Kidney (tissue), 14 donors: Measurements from ENCODE around the gene MICB. TPM values are rescaled to one million over a fixed set of nuclear protein-coding genes. Genes with fewer than 3 reads are reported as not detected.

Experiments
- DNase-seq, 5 donors: peaks; one replicate each; pipeline ENCODE4 v3.0.0-alpha.2; 2013 to 2020
- FAIRE-seq: peaks from 2 replicates; lab custom pipeline; 2012; peaks lifted over from hg19 to GRCh38; lab: Jason Lieb, UNC
- H3K27ac ChIP-seq, 2 donors: one replicate each; pipeline ENCODE4 v1.7.0; 2013; ENCODE audit warnings: low read depth in 2 of 2, low read length in 2 of 2, inconsistent platforms in 1 of 2
- H3K27me3 ChIP-seq: one replicate; pipeline ENCODE4 v1.7.1; 2013; ENCODE audit warnings: low read length, inconsistent platforms; ENCODE audit not compliant: control insufficient read depth, insufficient read depth
- H3K36me3 ChIP-seq, 3 donors: one replicate each; pipeline versions ENCODE4 v1.7.0 to v1.7.1; 2013; ENCODE audit warnings: low read length in 3 of 3, control low read depth in 1 of 3, inconsistent platforms in 1 of 3; ENCODE audit not compliant: insufficient read depth in 3 of 3, control insufficient read depth in 2 of 3
- H3K4me1 ChIP-seq, 3 donors: one replicate each; pipeline versions ENCODE4 v1.7.0 to v1.7.1; 2013; ENCODE audit warnings: low read length in 3 of 3, inconsistent platforms in 1 of 3, low read depth in 1 of 3; ENCODE audit not compliant: control insufficient read depth in 2 of 3, insufficient read depth in 2 of 3
- H3K4me3 ChIP-seq, 3 donors: one replicate each; pipeline versions ENCODE4 v1.7.0 to v1.8.1; 2013; ENCODE audit warnings: low read length in 3 of 3, control low read depth in 1 of 3, inconsistent platforms in 1 of 3
- H3K9ac ChIP-seq, 3 donors: one replicate each; pipeline versions ENCODE4 v1.7.0 to v1.7.1; 2013; ENCODE audit warnings: low read length in 3 of 3, control low read depth in 1 of 3, inconsistent platforms in 1 of 3
- H3K9me3 ChIP-seq, 3 donors: one replicate each; pipeline versions ENCODE4 v1.7.0 to v1.7.1; 2013; ENCODE audit warnings: low read length in 3 of 3, control low read depth in 1 of 3, inconsistent platforms in 1 of 3; ENCODE audit not compliant: control insufficient read depth in 2 of 3, insufficient read depth in 1 of 3
- intact Hi-C: fragments of 100-400 bp; cut with DNase I; formaldehyde crosslinking; loops from one replicate; pipeline ENCODE4 v1.11.1; 2022
- polyA plus RNA-seq: library from polyadenylated mRNA; stranded (reverse); fragments of 350-450 nt; fragmentation: Illumina TruSeq; extraction: RNeasy Lipid Tissue Mini Kit (QIAGEN cat#74804); gene quantifications from one replicate; pipeline ENCODE4 v1.2.3, GENCODE V29; 2014; ENCODE audit warnings: low read depth, low replicate concordance; ENCODE audit not compliant: insufficient read depth
- total RNA-seq: library from RNA; stranded (reverse); fragmentation: NEBNext Ultra II Directional; extraction: Animal tissue kit (Norgen Biotek cat#: 25700); gene quantifications from one replicate; pipeline ENCODE4 v1.2.1, GENCODE V29; 2021
- TF ChIP-seq, protein P1 (sequence below): IDR thresholded peaks from 3 replicates; pipeline ENCODE4 v1.5.1; 2012; ENCODE audit warnings: mild to moderate bottlenecking, moderate library complexity, borderline replicate concordance; ENCODE audit not compliant: insufficient read depth; ENCODE audit errors: extremely low read depth
- donor health status: control.
- donor health status: control.
- donor health status: control.
- donor health status: control.
- donor health status: control.
- donor health status: DM: yes; HTN: yes; CAD: no.
- donor health status: Normal renal cell carcinoma (clear cell type).

Gene MICB
- total and polyA plus RNA-seq, 2 donors from 2014 or later, result 1.5 to 5.7 TPM

GRCh38 chr6:31477521-31477920, 20.4 kb upstream of the MICB start:
- intact Hi-C loops, result no loop called here
- Histone ChIP-seq H3K27me3 (no peaks in the 10 kb centered on the region), H3K9ac (no peak overlapping the region), H3K4me3 (no peak overlapping the region), H3K27ac (no peak overlapping the region), H3K4me1 (peaks cover 0 to 3% (median 0%) of the 10 kb centered on the region in 3 donors), H3K9me3 (no peaks in the 10 kb centered on the region), H3K36me3 (no peaks in the 10 kb centered on the region)
- FAIRE-seq (no peak), DNase-seq (no peak)
- TF ChIP-seq, protein P1, sequence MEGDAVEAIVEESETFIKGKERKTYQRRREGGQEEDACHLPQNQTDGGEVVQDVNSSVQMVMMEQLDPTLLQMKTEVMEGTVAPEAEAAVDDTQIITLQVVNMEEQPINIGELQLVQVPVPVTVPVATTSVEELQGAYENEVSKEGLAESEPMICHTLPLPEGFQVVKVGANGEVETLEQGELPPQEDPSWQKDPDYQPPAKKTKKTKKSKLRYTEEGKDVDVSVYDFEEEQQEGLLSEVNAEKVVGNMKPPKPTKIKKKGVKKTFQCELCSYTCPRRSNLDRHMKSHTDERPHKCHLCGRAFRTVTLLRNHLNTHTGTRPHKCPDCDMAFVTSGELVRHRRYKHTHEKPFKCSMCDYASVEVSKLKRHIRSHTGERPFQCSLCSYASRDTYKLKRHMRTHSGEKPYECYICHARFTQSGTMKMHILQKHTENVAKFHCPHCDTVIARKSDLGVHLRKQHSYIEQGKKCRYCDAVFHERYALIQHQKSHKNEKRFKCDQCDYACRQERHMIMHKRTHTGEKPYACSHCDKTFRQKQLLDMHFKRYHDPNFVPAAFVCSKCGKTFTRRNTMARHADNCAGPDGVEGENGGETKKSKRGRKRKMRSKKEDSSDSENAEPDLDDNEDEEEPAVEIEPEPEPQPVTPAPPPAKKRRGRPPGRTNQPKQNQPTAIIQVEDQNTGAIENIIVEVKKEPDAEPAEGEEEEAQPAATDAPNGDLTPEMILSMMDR, result no peak

DNA sequence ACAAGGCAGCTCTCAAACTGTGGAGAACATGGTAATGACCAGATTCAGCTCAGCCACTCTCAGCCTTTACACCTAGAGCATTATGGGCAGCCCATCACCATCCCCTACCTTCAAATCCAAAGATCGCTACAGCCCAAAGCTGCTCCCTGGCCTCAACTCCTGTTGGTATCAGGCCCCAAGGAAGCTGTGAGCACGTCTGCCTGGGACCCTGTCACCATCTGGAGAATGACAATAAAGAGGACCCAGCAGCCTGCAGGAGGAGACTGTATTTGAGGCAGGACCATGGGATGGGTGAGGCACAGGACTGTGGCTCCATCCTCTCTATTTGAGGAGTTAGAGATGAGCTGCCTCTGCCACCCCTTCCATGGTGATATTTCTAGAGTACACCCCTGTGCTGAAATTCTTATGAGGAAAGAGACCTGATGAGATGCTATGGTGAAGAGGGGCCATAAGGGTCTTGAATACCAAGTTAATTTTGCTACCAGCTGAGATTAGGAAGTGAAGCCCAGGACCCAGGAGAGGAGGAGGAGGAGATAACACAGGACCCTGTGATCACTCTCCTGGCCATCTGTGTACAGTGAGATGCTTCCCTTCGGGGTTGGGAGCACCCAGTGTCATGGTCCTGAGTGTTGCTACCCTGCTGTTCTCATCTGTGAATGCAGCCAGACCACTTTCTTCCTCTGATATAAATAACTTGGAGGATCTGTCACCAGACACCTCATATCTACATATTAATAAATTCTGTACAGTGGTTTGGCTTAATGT, 19.6 kb upstream of the MICB start:
- TF ChIP-seq, protein P1, result no peak
- H3K27ac ChIP-seq, result no peak overlapping the region
- no peak for FAIRE-seq
- no peak overlapping the region for H3K9ac ChIP-seq
- H3K36me3 ChIP-seq, result no peaks in the 10 kb centered on the region
- intact Hi-C loops, result no loop called here
- H3K27me3 ChIP-seq, result no peaks in the 10 kb centered on the region
- H3K4me1 ChIP-seq, result peaks cover 0 to 3% (median 0%) of the 10 kb centered on the region in 3 donors
- DNase-seq, result no peak
- H3K4me3 ChIP-seq, result no peak overlapping the region
- no peaks in the 10 kb centered on the region for H3K9me3 ChIP-seq

DNA sequence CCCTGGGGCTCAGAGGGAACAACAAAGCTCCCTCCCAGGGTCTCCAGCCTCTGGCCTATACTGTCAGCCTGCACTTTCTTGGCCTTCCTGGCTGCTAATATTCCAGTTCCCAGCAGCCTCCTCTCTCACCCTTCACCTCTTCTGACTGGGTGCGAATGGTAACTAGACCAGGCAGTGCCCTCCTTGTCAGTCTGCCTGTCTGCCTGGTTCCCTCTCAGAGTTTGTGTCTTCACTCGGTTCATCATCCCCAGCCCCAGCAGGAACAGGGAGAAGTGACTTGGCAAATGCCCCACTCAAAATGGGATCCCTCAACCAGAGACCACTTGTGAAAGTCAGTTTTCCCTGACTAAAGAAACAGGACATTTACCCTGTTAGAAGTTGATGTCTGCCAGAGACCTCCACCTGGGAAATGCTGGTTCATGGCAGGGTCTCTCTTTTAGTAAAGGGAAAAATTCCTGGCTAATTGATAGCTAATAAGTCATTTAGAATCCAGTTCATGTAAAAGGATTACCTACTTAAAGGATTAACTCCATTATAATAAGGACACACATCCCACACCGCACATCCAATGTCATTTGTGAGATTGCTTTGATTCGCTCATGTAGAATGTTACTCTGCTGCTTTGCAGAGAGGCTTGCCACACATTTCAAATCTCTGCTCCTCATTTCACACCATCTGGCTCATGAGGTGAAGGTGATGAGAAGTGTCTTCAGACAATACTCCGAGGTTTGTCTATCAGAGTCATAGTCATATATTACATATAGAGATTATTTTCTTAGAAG, 18.6 kb upstream of the MICB start:
- no peak for FAIRE-seq

More for the DNA sequence above, 18.6 kb upstream of the MICB start:
- no peak overlapping the region for H3K4me3 ChIP-seq
- H3K9ac ChIP-seq, result no peak overlapping the region
- H3K9me3 ChIP-seq, result no peaks in the 10 kb centered on the region
- TF ChIP-seq, protein P1, result no peak
- H3K36me3 ChIP-seq, result no peaks in the 10 kb centered on the region
- H3K4me1 ChIP-seq, result peaks cover 0 to 3% (median 0%) of the 10 kb centered on the region in 3 donors
- intact Hi-C loops, result no loop called here
- no peak overlapping the region for H3K27ac ChIP-seq
- DNase-seq, result no peak
- H3K27me3 ChIP-seq, result no peaks in the 10 kb centered on the region
